Smooth muscle cell (in vitro differentiated cells): ENCODE results near the gene ACOX3. TPM values are rescaled to one million over a fixed set of nuclear protein-coding genes. Genes with fewer than 3 reads are reported as not detected.
"Not testable (repeated sequence)": the region's sequence is repeated elsewhere in the genome, so short reads cannot be mapped to it uniquely, and the experiment has no call there.

ENCODE experiments used
- DNase-seq: peaks from one replicate; lab custom pipeline; 2025; ENCODE audit not compliant: unreplicated experiment; lab: John Stamatoyannopoulos, UW
- H2AFZ ChIP-seq: fragments of 200-600 bp; sonication (generic); 2 replicates; pipeline ENCODE4 v1.6.0; 2016; ENCODE audit warnings: antibody characterized with exemption, low read depth, mild to moderate bottlenecking
- H3F3A ChIP-seq: fragments of 200-600 bp; sonication (generic); 2 replicates; pipeline ENCODE4 v1.6.0; 2017; ENCODE audit warnings: antibody characterized with exemption, low read depth
- H3K27ac ChIP-seq: fragments of 200-600 bp; sonication (generic); 2 replicates; pipeline ENCODE4 v1.5.1; 2016; ENCODE audit warnings: low read depth, mild to moderate bottlenecking
- H3K27me3 ChIP-seq: fragments of 200-600 bp; sonication (generic); 2 replicates; pipeline ENCODE4 v1.6.1; 2016; ENCODE audit warnings: low read depth, mild to moderate bottlenecking
- H3K36me3 ChIP-seq: fragments of 200-600 bp; sonication (generic); 2 replicates; pipeline ENCODE4 v1.5.1; 2016; ENCODE audit warnings: low read depth
- H3K4me1 ChIP-seq: fragments of 200-600 bp; sonication (generic); 2 replicates; pipeline ENCODE4 v1.5.1; 2016; ENCODE audit warnings: low read depth
- H3K4me2 ChIP-seq: fragments of 200-600 bp; sonication (generic); 2 replicates; pipeline ENCODE4 v1.6.0; 2016; ENCODE audit warnings: mild to moderate bottlenecking
- H3K4me3 ChIP-seq: fragments of 200-600 bp; sonication (generic); 2 replicates; pipeline ENCODE4 v1.5.1; 2016; ENCODE audit warnings: mild to moderate bottlenecking
- H3K79me2 ChIP-seq: fragments of 200-600 bp; sonication (generic); 2 replicates; pipeline ENCODE4 v1.6.0; 2016; ENCODE audit warnings: low read depth, mild to moderate bottlenecking
- H3K9ac ChIP-seq: fragments of 200-600 bp; sonication (generic); 2 replicates; pipeline ENCODE4 v1.6.0; 2016; ENCODE audit warnings: low read depth
- H3K9me3 ChIP-seq: fragments of 200-600 bp; sonication (generic); replicated peaks from 2 replicates; pipeline ENCODE4 v1.5.1; 2016; ENCODE audit warnings: low read depth
- H4K20me1 ChIP-seq: fragments of 200-600 bp; sonication (generic); 2 replicates; pipeline ENCODE4 v1.6.0; 2016; ENCODE audit warnings: low read depth
- CTCF ChIP-seq: fragments of 200-600 bp; sonication (generic); IDR thresholded peaks from 2 replicates; pipeline ENCODE4 v1.5.1; 2017; ENCODE audit warnings: borderline replicate concordance, mild to moderate bottlenecking, antibody characterized with exemption; ENCODE audit not compliant: insufficient read depth, poor library complexity, severe bottlenecking
- whole genome bisulfite sequencing: methylation state at CpG from one replicate; pipeline ENCODE4 v1.1.7; 2016; ENCODE audit warnings: low lambda C conversion rate; 5-methylcytosine and 5-hydroxymethylcytosine counted together
- polyA plus RNA-seq: library from polyadenylated mRNA; unstranded; fragments of >200 nt; fragmentation: Nextera tagmentation; extraction: Ambion mirVana; gene quantifications from 2 replicates; pipeline ENCODE4 v1.2.1, GENCODE V29; 2016
- total RNA-seq: library from RNA; depleted of rRNA; stranded (reverse); fragments of >200 nt; gene quantifications from 2 replicates; pipeline ENCODE4 v1.2.3, GENCODE V29; 2014

ACOX3 gene
- total and polyA plus RNA-seq, 2 experiments from 2014 or later, result 25.0 to 27.9 TPM

- TF ChIP-seq CTCF, result no peak
- H4K20me1 ChIP-seq, result no peaks in the 10 kb centered on the region
Measured at GRCh38 chr4:8407756-8408155, 32.8 kb downstream of the ACOX3 start.

GRCh38 chr4:8407316-8407715 lies 33.2 kb downstream of the ACOX3 start:
- no peak overlapping the region for H3K4me2 ChIP-seq
- no peak for TF ChIP-seq CTCF
- H4K20me1 ChIP-seq, result no peaks in the 10 kb centered on the region
- 95% methylated on average over 14 of the region's 14 CpGs for WGBS
- no peaks in the 10 kb centered on the region for H3K79me2 ChIP-seq
- H3K27ac ChIP-seq, result no peak overlapping the region
- no peaks in the 10 kb centered on the region for H3K4me1 ChIP-seq
- no peak overlapping the region for H2AFZ ChIP-seq
- DNase-seq, result no peak
- H3K36me3 ChIP-seq, result no peaks in the 10 kb centered on the region
- H3K9me3 ChIP-seq, result no peaks in the 10 kb centered on the region
- no peak overlapping the region for H3K4me3 ChIP-seq
- H3K27me3 ChIP-seq, result no peaks in the 10 kb centered on the region
- no peaks in the 10 kb centered on the region for H3F3A ChIP-seq
- H3K9ac ChIP-seq, result no peak overlapping the region

More at GRCh38 chr4:8407756-8408155, 32.8 kb downstream of the ACOX3 start:
- no peak overlapping the region for H3K4me2 ChIP-seq
- no peaks in the 10 kb centered on the region for H3K9me3 ChIP-seq
- H2AFZ ChIP-seq, result no peak overlapping the region
- no peak overlapping the region for H3K27ac ChIP-seq
- H3K4me3 ChIP-seq, result no peak overlapping the region
- no peak for DNase-seq
- no peak overlapping the region for H3K9ac ChIP-seq
- H3K27me3 ChIP-seq, result no peaks in the 10 kb centered on the region
- WGBS, result 89% methylated on average over 9 of the region's 9 CpGs
- no peaks in the 10 kb centered on the region for H3K79me2 ChIP-seq
- H3K4me1 ChIP-seq, result no peaks in the 10 kb centered on the region
- H3F3A ChIP-seq, result no peaks in the 10 kb centered on the region
- H3K36me3 ChIP-seq, result no peaks in the 10 kb centered on the region

- H3F3A ChIP-seq, H3K9me3 ChIP-seq, H3K27ac ChIP-seq, DNase-seq, H3K79me2 ChIP-seq, H3K4me1 ChIP-seq, H3K4me3 ChIP-seq, H3K36me3 ChIP-seq, H3K4me2 ChIP-seq, H3K27me3 ChIP-seq, H3K9ac ChIP-seq, H4K20me1 ChIP-seq, H2AFZ ChIP-seq: not testable (repeated sequence)
- peak; percentile 49 for TF ChIP-seq CTCF
- 71% methylated on average over 7 of the region's 7 CpGs for WGBS
Measured at GRCh38 chr4:8406887-8407286, 33.6 kb downstream of the ACOX3 start.

- no peaks in the 10 kb centered on the region for H3K27me3 ChIP-seq
- 97% methylated on average over 9 of the region's 9 CpGs for WGBS
Measured at GRCh38 chr4:8405516-8405875, 35.0 kb downstream of the ACOX3 start.

More at GRCh38 chr4:8405516-8405875, 35.0 kb downstream of the ACOX3 start:
- TF ChIP-seq CTCF, result no peak
- H2AFZ ChIP-seq, result no peak overlapping the region
- H3K27ac ChIP-seq, result no peak overlapping the region
- no peak overlapping the region for H3K4me3 ChIP-seq
- H3K36me3 ChIP-seq, result no peaks in the 10 kb centered on the region
- no peaks in the 10 kb centered on the region for H3F3A ChIP-seq
- no peaks in the 10 kb centered on the region for H3K79me2 ChIP-seq
- no peak for DNase-seq
- no peaks in the 10 kb centered on the region for H3K9me3 ChIP-seq
- no peak overlapping the region for H3K4me2 ChIP-seq
- H4K20me1 ChIP-seq, result no peaks in the 10 kb centered on the region
- no peaks in the 10 kb centered on the region for H3K4me1 ChIP-seq
- no peak overlapping the region for H3K9ac ChIP-seq
